ENCODE measurements around the gene CC2D2B.
"Not testable (repeated sequence)": the region's sequence is repeated elsewhere in the genome, so short reads cannot be mapped to it uniquely, and the experiment has no call there.

CC2D2B gene

DNA sequence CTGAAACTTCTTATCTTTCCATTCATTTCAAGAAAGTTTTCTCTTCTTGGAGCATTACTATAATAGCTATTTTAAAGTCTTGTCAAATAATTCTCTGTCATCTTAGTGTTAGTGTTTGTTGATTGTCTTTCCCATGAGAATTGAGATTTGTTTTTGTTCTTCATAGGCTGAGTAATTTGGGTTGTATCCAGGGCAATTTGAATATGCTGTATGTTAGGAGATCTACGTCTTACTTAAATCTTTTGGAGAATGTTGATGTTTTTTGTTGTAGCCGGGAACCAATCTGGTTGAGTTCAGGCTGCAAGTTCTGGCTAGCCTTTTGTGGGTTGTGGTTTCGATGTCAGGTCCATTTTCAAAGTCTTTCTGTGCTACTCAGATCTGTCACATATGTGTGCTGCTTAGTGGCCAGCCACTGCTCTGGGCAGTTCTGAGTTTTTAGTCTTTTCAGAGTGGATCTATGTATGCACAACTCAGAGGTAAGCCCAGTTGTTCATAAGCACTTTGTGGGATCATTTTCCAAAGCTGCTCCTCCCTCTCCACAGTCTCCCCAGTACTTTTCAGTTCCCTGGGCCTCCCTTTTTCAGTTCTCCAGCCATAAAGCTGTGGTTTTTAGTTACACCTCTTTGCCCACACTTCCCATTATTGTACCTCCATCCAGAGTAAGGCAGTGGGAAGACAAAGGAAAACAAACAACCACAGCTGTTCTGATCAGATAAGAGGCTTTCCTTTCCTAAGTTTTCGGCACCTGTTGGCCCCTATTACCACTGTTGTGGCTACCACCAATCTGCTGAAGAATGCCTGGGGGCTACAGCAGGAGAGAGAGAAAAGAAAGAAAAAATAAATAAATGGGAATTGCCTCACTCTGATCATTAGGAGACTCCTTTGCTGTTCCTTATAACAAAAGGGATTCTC lies 131.0 kb downstream of the CC2D2B start:
- Histone ChIP-seq H3K9ac (ENCODE audit: low read length) (no peak overlapping the region), H3K4me1 (ENCODE audit: control insufficient read depth, low read depth, low read length) (peaks cover 3% of the 10 kb centered on the region), H3K27ac (ENCODE audit: low read length) (no peak overlapping the region), H3K4me3 (ENCODE audit: low read length) (no peak overlapping the region), H3K9me3 (ENCODE audit: control insufficient read depth, low read depth, low read length) (no peaks in the 10 kb centered on the region), H3K27me3 (ENCODE audit: control insufficient read depth, insufficient read depth, low read length) (peaks cover 11% of the 10 kb centered on the region), H3K36me3 (ENCODE audit: control insufficient read depth, low read depth, low read length) (no peaks in the 10 kb centered on the region)

- Histone ChIP-seq H3K27me3 (ENCODE audit: control insufficient read depth, insufficient read depth, low read length) (peaks cover 11% of the 10 kb centered on the region), H3K9ac (ENCODE audit: low read length) (no peak overlapping the region), H3K4me1 (ENCODE audit: control insufficient read depth, low read depth, low read length) (peaks cover 7% of the 10 kb centered on the region), H3K4me3 (ENCODE audit: low read length) (no peak overlapping the region), H3K36me3 (ENCODE audit: control insufficient read depth, low read depth, low read length) (peaks cover 4% of the 10 kb centered on the region), H3K27ac (ENCODE audit: low read length) (no peak overlapping the region), H3K9me3 (ENCODE audit: control insufficient read depth, low read depth, low read length) (no peaks in the 10 kb centered on the region)
These were observed 133.4 kb downstream of the CC2D2B start for GRCh38 chr10:96041146-96041545.

- peaks cover 11% of the 10 kb centered on the region for H3K27me3 ChIP-seq (ENCODE audit: control insufficient read depth, insufficient read depth, low read length)
- peak within 1 kb of the TSS; percentile 94 for H3K9ac ChIP-seq (ENCODE audit: low read length)
- peak within 1 kb of the TSS; percentile 87 for H3K4me3 ChIP-seq (ENCODE audit: low read length)
- H3K4me1 ChIP-seq (ENCODE audit: control insufficient read depth, low read depth, low read length): peaks cover 7% of the 10 kb centered on the region
- peaks cover 24% of the 10 kb centered on the region for H3K36me3 ChIP-seq (ENCODE audit: control insufficient read depth, low read depth, low read length)
- no peaks in the 10 kb centered on the region for H3K9me3 ChIP-seq (ENCODE audit: control insufficient read depth, low read depth, low read length)
- peak within 1 kb of the TSS; percentile 72 for H3K27ac ChIP-seq (ENCODE audit: low read length)
These were observed 135.5 kb downstream of the CC2D2B start, which contains the start of gene CCNJ for GRCh38 chr10:96043033-96043892. TSS of gene CCNJ (plus strand) at chr10:96043583. CDS start at chr10:96044394, 811 bp downstream.

DNA sequence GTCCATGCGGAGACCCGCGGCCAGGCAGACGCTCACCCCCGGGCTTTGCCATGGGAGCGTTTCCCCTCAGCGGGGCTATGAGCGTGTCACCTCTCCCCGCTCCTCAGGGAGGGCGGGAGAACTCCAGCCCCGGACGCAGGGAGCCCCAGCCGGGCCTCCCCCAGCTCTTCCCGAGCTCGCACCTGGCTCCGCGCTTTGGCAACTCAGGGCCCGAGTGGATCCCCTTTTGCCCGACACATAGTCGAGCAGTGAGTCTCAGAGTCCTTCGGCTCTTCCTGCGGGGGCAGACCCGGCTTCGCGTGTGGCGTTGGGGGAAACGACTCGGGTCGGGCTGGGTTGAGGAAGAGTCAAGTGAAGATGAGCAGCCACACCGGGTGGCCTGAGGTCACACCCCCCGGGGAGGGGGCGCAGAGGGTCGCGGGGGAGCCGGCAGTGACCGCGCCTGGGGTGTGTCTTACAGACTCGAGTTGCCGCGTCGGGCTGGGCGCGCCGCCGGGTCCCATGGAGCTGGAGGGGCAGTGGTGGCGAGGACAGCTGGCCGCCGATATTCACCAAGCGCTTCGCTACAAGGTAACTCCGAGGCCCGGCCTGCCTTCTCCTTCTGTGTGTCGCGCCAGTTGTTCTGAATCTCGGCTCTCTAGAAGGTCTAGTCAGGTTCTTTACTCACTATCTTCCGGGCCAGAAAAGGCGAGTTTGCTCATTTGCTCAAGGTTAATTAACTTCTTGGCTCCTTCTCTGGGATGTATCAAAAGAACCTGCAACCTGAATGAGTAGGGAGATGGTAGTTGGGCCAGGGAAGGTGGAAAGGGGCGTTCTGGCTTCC lies 136.3 kb downstream of the CC2D2B start:
- Histone ChIP-seq H3K4me1 (ENCODE audit: control insufficient read depth, low read depth, low read length) (peaks cover 7% of the 10 kb centered on the region), H3K27me3 (ENCODE audit: control insufficient read depth, insufficient read depth, low read length) (peaks cover 11% of the 10 kb centered on the region), H3K4me3 (ENCODE audit: low read length) (peak overlapping the region; percentile 87)

GRCh38 chr10:96044736-96045135 lies 137.0 kb downstream of the CC2D2B start:
- Histone ChIP-seq H3K36me3 (ENCODE audit: control insufficient read depth, low read depth, low read length) (peaks cover 35% of the 10 kb centered on the region), H3K4me3 (ENCODE audit: low read length) (peak overlapping the region; percentile 87), H3K9ac (ENCODE audit: low read length) (peak overlapping the region; percentile 94), H3K9me3 (ENCODE audit: control insufficient read depth, low read depth, low read length) (no peaks in the 10 kb centered on the region), H3K27me3 (ENCODE audit: control insufficient read depth, insufficient read depth, low read length) (peaks cover 11% of the 10 kb centered on the region), H3K27ac (ENCODE audit: low read length) (no peak overlapping the region), H3K4me1 (ENCODE audit: control insufficient read depth, low read depth, low read length) (peaks cover 7% of the 10 kb centered on the region)

More for the DNA sequence above, 136.3 kb downstream of the CC2D2B start:
- Histone ChIP-seq H3K9me3 (ENCODE audit: control insufficient read depth, low read depth, low read length) (no peaks in the 10 kb centered on the region), H3K36me3 (ENCODE audit: control insufficient read depth, low read depth, low read length) (peaks cover 32% of the 10 kb centered on the region), H3K27ac (ENCODE audit: low read length) (peak overlapping the region; percentile 72), H3K9ac (ENCODE audit: low read length) (peak overlapping the region; percentile 94)

GRCh38 chr10:96046546-96046945 lies 138.8 kb downstream of the CC2D2B start:
- Histone ChIP-seq H3K9me3 (ENCODE audit: control insufficient read depth, low read depth, low read length) (no peaks in the 10 kb centered on the region), H3K27ac (ENCODE audit: low read length) (no peak overlapping the region), H3K27me3 (ENCODE audit: control insufficient read depth, insufficient read depth, low read length) (peaks cover 11% of the 10 kb centered on the region), H3K9ac (ENCODE audit: low read length) (no peak overlapping the region), H3K4me3 (ENCODE audit: low read length) (no peak overlapping the region), H3K4me1 (ENCODE audit: control insufficient read depth, low read depth, low read length) (peaks cover 7% of the 10 kb centered on the region), H3K36me3 (ENCODE audit: control insufficient read depth, low read depth, low read length) (peaks cover 52% of the 10 kb centered on the region)

DNA sequence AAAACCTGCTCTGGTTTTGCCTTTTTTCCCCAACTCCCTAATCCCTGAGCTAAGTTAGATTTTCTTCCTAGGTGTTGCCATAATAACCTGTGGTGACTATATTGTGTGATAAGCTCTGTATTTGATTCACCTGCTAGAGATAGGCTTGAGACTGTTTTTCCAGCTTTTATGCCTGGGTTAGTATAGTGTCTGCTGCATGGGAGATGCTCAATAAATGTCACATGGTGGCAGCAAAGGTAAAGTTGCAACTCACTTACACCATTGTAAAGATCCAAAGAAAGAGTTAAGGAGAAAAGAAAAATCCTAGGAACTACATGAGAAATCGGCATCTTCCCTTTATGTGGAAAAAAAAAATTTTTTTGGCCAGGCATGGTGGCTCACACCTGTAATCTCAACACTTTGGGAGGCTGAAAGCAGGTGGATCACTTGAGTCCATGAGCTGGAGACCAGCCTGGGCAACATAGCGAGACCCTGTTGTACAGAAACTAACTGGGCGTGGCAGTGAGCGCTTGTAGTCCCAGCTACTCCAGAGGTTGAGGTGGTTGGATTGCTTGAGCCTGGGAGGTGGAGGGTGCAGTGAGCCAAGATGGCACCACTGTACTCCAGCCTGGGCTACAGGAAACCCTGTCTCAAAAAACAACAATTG lies 139.4 kb downstream of the CC2D2B start:
- peaks cover 52% of the 10 kb centered on the region for H3K36me3 ChIP-seq (ENCODE audit: control insufficient read depth, low read depth, low read length)
- no peak overlapping the region for H3K4me3 ChIP-seq (ENCODE audit: low read length)
- H3K9me3 ChIP-seq (ENCODE audit: control insufficient read depth, low read depth, low read length): no peaks in the 10 kb centered on the region
- no peak overlapping the region for H3K27ac ChIP-seq (ENCODE audit: low read length)
- peaks cover 7% of the 10 kb centered on the region for H3K27me3 ChIP-seq (ENCODE audit: control insufficient read depth, insufficient read depth, low read length)
- H3K4me1 ChIP-seq (ENCODE audit: control insufficient read depth, low read depth, low read length): peaks cover 7% of the 10 kb centered on the region
- no peak overlapping the region for H3K9ac ChIP-seq (ENCODE audit: low read length)

GRCh38 chr10:96047925-96048324 lies 140.2 kb downstream of the CC2D2B start:
- not testable (repeated sequence) for H3K4me3 ChIP-seq (ENCODE audit: low read length); H3K27ac ChIP-seq (ENCODE audit: low read length); H3K9ac ChIP-seq (ENCODE audit: low read length); H3K27me3 ChIP-seq (ENCODE audit: control insufficient read depth, insufficient read depth, low read length); H3K4me1 ChIP-seq (ENCODE audit: control insufficient read depth, low read depth, low read length); H3K9me3 ChIP-seq (ENCODE audit: control insufficient read depth, low read depth, low read length)
- peaks cover 56% of the 10 kb centered on the region for H3K36me3 ChIP-seq (ENCODE audit: control insufficient read depth, low read depth, low read length)

- Histone ChIP-seq H3K9ac (ENCODE audit: low read length) (no peak overlapping the region), H3K4me1 (ENCODE audit: control insufficient read depth, low read depth, low read length) (peaks cover 4% of the 10 kb centered on the region), H3K36me3 (ENCODE audit: control insufficient read depth, low read depth, low read length) (peaks cover 60% of the 10 kb centered on the region), H3K9me3 (ENCODE audit: control insufficient read depth, low read depth, low read length) (no peaks in the 10 kb centered on the region), H3K4me3 (ENCODE audit: low read length) (no peak overlapping the region), H3K27me3 (ENCODE audit: control insufficient read depth, insufficient read depth, low read length) (no peaks in the 10 kb centered on the region), H3K27ac (ENCODE audit: low read length) (no peak overlapping the region)
These were observed 141.6 kb downstream of the CC2D2B start for GRCh38 chr10:96049340-96049739.

- Histone ChIP-seq H3K9ac (ENCODE audit: low read length) (no peak overlapping the region), H3K9me3 (ENCODE audit: control insufficient read depth, low read depth, low read length) (no peaks in the 10 kb centered on the region), H3K4me1 (ENCODE audit: control insufficient read depth, low read depth, low read length) (no peaks in the 10 kb centered on the region), H3K36me3 (ENCODE audit: control insufficient read depth, low read depth, low read length) (peaks cover 61% of the 10 kb centered on the region), H3K27ac (ENCODE audit: low read length) (no peak overlapping the region), H3K4me3 (ENCODE audit: low read length) (no peak overlapping the region), H3K27me3 (ENCODE audit: control insufficient read depth, insufficient read depth, low read length) (no peaks in the 10 kb centered on the region)
These were observed 146.2 kb downstream of the CC2D2B start for GRCh38 chr10:96053985-96054384.

Measured in iPS-18a (cell line).